NCI-H1694 treated with DMSO at 0.1 percent for 48 hours (cell line): ENCODE measurements around the gene KDSR.
A peak's percentile ranks its signal among the peaks of the same experiment; 100 is the strongest.

ENCODE experiments used
- DNase-seq: peaks from one replicate; lab custom pipeline; 2025; lab: John Stamatoyannopoulos, UW

KDSR gene

DNA sequence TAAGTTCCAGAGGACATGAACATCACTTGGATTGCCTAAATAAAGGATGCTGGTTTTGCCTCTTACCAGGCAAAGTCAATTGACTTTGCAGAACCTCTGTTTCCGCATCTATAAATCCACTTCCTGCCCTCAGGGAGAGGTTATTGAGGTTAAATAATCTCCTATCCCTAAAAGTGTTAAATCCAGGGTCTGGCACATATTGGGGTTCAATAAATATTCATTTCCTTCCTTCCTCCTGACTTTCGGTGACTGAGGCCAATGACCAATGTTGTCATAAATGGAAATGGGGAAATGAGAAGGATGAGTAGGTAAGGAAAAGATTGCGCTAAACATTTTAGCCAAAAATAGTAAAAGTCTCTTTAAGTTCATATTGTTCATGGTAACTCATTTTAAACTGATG lies 63.5 kb downstream of the KDSR start:
- no peak for DNase-seq

DNA sequence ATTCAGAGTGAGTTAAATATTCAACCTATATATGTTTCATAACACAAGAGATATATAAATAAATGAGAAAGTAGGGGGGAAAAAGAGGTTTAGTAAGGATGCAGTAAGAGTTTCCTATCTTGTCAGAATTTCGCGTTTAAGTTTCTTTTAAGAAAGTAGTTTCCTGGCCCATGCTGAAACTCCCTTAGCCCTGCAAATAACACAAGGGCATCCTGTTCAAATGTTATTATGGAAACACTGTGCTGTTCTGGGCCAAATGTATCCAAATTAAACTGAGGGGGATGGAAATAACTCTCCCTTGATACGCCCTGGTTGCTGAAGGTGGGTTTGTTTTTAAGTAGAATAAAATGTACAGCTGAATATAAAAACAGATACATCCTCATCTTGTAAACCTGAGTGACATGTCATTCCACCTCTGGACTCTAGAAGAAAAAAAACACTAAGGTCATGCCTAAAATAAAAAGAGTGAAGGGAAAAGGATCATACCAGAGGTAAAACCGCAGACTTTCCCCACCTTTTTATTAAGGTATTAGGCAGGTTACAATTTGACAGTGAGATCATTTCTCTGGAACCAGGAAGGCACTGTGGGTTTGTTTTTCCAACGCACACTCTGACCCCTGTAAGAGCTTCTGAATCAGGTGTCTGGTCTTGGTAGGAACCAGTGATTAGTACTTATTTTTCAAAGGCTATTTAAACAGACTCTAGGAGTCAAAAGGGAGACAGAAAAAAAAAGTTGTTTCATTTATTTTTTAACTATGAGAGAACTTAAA lies 64.2 kb downstream of the KDSR start:
- DNase-seq: no peak

DNA sequence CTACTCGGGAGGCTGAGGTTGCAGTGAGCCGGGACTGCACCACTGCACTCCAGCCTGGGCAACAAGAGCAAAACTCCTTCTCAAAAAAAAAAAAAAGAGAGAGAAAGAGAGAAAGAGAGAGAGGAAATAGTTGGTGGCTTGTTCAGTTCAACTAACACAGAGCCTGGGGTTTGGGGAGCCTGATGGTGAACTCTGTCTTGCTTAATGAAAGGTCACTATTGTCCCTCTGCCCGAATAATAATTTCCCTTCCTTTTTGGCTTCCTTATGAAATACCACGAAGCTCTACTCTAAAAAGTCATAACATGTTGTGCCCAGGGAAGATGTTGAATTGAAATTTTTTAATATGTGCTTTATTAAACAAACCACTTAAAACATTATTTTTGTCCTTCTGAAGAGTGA lies 64.8 kb downstream of the KDSR start:
- no peak for DNase-seq

DNA sequence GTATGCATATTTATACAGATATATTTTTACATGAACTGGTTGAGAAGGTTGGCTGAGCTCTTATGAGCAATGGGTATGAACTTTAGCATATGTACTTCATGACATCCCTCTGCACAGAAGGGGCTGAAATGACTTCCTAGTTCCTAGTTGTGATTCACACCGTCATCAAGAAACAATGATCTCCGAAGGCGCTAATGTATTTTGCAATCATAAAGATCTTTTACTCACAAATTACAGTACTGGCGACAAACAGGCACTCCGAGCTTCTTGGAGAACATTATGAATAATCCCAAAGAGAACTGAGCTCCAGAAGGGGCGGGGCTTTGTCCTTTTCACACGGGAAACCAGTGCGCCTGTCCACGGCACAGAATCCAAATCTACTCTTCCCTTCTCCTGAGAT lies 65.6 kb downstream of the KDSR start:
- DNase-seq: no peak

DNA sequence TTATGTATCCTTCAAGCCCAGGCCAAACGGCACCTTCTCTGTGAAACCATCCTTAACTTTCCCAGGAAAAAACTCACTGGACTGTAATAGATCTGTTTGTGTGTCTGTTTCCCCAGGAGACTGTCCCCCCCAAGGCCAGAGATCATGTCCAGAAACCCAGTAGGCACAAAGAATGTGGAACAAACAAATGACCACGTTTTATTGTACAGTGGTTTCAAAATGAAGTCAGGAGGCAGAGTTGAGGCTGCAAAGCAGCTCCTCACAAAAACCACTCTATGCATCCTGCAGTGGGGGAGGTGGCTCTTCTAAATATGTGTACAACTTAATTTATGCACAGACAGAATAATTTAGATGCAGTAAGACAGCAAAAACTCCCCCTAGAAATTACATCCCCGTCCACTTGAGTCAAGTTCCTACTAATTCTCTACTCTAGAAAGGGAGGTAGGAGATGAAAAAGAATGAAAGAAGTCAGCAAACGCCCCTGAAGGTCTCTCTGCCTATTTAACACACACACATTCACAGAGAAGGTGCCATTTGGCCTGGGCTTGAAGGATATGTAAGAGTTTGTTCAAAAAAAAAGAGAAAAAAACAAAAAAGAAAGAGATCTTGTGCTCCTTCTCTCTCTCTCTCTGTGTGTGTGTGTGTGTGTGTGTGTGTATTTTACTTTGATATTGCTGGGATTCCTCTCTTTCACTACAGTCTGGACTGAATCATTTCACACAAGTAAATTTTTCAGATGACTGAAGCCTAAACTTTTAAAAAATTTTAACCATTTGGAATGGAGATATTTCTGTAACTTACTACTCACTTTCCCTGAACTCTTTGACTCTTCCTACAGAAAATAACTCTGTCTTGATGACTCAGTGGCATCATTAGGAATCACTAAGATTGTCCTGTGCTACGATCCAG lies 66.9 kb downstream of the KDSR start:
- DNase-seq: no peak

DNA sequence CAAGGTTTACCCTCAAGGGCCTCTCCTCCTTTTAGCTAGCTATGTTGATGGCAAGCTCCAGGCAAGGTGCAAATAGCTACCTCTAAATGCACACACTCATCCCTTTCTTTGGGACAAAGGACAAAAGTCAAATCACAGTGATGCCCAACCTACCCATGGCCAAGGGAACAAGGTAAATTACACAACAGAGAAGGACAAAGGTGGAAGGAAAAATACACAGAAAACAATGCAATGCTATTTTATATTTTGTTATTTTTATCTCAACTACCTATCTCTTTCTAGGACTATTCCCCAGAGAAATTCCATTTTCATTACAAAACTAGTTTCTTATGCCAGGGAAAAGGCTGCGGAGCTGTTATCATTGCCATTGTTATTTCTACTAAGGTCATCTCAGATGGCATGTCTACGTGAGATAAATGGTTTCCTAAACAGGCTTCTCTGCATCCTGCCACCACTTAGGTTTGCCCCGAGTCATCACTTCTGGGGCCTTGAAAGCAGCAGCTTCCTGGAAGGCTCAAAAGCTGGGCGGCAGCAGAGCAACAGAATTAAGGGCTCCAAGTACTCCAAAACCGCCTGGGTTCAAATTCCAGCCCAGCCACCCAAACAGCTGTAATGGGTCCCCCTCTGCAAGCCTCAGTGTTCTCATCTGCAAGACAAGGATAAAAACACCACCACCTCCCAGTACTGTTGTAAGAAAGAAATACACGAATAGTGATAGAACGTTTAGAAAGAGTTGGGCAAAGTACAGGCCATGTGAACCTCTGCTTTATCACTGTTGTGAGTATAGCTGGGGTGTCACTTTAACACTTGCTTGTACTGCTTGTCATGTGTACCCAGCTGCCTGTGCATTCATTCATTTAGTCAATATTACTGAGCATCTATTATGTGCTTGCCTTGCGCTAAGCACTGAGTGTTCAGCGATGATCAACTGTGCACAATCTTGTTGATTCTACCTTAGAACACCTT lies 68.3 kb downstream of the KDSR start:
- no peak for DNase-seq

DNA sequence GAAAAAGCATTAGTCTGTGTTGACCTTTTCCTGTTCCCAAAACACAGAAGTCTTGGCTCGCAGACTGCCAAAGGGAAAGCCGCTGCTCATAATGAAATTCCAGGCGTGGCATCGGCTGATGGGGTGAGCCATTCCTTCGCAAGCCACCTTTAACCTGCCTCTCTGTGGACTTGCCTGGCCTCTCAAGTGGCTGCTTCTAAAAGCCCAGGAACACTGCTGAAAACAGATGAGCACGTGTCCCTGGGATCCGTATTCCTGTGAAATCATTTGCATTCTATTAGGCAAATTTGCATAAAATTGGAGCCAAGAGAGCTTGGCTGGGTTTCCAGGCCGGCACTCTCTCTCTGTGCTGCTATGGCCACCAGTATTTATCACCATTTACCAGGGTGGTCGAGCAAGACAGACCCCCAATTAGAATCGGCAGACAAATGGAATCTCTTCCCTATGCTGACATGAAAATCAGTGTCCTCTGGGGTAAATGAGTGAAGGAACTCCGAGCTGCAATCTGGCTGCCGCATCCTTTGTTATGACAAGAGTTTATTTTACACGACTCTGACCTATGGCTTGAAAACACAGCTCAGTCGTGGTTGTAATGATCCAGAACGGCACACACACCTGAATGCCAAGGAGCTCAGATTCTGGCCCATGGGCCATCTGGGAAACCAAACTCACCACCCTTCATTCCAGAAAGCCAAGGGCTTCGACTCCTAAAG lies 69.2 kb downstream of the KDSR start:
- DNase-seq: no peak

DNA sequence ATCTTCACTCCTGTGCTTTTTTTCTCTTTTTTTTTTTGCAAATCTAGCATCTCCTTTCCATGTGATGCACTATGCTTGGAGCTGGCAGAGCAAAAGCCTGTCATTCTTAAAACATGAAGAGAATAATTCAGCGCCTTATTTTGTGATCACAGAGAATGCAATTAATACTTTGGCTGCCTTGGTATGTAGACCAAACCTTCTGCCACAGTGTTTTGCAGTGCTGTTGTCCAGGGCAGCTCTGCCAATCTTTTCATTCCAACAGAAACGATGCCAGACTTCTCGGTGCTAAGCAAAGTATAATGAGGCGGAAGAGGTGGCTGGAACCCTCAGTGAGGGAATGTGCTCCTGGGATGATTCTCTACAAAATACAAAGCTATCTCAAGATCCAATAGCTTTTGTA lies 73.1 kb downstream of the KDSR start:
- DNase-seq: peak; percentile 9

DNA sequence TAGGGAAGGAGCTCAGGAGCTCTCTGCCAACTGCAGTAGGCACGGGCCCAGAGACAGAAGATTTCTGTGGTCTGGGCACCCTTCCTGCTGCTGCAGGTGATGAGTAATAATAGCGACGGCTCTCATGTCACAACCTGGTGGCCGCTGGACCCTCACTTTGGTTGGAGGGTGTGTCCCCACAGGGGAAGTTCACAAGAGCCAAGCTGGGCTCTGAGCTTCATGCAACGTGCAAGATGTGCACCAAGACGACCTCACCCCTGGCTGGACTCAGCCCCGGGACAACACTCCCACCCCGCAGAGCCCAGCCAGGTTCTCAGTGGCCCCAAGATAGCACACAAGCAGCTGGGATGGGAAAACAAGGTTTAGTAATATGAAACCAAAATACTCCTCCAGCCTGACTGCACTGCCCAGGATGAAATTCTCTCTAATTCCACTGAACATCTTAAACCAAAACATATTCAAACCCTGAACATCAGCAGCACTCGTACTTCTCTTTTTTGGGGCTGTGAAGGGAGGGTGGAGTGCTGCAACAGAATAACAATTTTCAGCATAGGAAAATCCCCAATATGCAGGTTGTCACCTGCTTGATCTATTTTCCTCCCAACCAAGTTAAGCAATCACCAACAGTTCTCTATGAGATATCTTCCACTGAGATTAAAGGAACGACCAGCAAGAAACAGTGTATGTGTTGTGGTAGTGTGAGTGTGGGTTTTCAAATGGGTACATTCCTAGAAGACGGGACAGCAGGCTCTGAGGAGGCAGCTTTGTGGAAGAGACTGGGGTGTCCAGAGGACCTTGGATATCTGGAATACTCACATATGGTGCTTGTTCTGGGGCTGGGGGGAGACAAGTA lies 73.9 kb downstream of the KDSR start:
- no peak for DNase-seq

DNA sequence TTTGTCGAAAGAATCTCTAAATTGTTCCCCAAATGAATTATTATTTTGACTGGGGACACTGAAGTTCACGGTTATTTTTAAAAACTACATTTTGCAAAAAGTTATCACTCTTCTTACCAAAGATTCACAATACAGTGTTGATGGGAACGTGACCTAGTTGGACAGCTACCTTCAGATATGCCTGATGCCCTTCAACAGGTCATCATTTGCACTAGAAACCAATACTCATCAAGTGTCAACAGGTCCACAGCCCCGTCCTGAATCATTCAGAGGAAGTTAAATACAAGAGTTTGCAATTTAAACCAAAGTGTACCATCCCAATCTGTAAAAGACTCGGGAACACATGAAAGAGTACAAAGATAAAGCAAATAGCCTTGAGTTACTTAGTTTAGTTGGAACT lies 75.7 kb downstream of the KDSR start:
- DNase-seq: no peak

DNA sequence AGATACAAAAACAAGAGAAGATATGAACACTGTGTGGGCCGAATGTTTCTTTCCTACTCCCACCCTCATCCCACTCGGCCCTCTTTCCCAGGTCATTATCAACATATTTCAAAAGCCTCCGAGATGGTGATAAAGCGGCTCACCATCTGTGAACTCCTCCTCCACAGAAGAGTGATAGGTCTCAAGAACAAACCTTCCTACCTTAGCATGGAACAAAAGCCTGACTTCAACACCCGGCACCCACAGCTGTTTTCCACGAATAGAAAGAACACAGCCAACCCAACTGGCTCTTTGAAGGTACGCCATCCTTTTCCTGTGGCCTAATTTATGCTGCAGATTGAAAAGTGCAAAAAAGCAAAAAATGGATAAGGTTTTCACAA lies 76.2 kb downstream of the KDSR start:
- no peak for DNase-seq

DNA sequence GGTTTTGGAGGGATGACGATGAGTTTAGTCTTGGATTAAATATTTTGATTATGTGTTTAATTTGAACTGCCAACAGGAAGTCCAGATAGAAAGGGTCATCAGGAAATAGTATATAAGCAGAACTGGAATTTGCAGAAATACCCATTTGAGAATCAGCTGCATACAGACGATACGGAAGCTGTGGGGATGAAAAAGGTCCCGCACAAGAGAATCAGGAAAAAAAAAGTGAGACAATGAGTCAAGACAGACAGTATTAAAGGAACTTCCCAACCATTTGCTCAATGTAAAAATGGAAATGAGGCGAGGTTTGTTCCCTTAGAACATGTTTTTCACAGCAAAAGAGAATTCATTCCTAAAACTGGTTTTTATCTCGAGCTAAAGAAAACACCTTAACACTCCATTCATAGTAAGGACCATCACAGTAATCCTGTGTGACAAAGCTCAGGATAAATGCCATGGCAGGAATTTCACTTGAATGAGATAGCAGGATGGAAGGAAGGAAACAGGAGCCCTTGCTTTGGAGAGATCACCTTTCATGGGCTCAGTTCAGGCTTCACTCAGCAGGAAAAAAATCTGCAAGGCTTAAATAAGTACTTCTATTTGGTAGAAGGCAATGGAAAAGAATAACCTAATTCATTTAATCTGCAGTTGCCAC lies 76.7 kb downstream of the KDSR start:
- no peak for DNase-seq

DNA sequence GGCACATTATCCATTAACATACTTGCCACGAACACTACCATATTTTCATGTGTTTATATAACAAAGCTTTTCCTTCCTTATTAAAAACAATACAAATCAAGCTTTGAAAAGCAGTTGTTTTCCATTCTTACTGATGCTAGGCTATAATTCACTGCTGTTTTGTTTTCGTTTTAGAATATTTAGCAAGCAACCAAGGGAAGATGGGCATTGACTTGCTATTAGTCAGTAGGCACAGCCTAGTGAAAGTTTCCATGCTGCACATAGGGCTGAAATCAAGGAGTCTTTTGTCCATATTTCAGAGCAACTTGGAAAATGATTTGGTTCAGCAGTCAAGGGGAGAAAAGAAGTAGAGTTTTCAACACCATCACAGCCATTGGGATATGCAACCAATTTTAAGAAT lies 78.7 kb downstream of the KDSR start:
- DNase-seq: no peak

DNA sequence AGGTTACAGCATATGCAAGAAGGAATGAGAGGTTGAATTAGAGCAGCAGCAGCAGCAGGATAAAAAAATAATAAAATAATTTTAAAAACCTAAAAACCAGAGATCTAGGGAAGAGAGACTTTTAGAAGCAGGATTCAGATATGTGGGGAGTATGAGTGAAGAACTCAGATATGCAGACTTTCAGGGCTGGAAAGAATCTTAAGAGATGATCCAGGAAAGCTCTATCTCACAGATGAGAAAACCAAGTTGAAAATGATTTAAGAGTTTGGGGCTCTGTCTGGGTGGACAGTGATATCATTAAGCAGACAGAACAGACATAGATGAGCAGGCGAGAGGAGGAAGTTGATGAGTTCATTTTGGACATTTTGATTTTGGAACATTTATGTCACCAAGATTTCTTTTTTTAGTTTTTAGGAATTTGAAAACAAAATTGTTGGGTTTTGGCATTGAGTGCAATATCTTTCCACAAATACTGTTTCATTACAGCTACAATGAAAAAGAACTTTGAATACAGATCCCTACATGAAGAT lies 79.2 kb downstream of the KDSR start:
- DNase-seq: no peak

DNA sequence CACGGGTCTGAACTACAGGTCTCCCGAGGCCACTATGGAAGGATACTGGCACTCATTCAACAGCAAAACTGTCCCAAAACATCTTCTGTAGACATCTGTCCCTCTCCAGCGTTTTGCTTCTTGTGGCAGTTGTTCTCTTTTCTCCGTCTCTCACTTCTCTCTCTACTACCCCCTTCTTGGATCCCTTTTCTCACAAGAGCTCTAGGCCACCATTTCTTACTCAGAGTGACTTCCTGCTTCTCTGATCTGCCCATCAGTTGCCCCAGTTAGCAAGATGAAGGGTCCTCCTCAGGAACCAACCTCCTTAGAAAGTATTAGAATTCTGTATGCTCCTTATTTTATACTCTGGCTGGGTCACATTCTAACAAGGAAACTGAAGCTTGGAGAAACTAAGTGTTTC lies 80.1 kb downstream of the KDSR start:
- peak; percentile 12 for DNase-seq

DNA sequence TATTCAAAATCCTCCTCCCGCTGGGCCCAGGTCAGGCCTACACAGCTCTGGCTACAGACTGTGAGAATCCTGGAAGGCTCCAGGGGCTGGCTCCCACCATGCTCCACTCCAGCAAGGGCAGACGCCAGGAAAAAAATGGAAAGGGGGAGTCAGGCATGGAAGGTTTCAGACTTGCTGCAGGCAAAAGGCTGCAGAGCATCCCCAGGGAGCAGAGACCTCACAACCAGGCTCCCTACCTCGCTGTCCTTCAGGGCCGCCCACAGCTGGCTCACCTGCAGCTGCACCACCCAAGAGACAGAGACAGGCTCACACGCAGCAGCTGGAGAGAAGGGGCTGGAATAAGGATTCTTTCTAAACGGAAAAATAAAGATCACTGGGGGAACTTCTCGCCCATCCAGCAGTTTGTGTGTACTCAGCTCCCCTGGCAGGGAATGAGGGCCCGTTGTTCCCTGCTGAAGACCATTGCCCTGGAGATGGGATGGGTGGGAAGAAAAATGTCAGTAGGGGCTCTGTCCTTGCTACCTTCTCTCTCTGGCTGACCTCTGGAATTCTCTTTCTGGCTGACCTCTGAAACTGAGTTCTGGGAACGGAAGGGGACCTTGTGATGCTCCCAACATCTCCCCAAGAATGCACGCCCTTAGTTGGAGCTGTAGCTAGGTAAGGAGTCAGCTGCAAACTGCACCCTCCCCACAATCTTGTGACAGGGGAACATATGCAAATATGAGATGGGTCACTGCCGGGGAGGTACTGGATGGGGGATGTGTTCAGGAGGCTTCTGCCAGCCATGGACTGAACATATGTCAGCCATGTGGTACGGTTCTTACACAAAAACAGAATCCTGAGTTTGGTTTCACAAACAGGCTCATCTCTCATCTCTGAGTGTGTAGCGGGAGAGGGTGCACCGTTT lies 81.9 kb downstream of the KDSR start:
- DNase-seq: peak; percentile 63

DNA sequence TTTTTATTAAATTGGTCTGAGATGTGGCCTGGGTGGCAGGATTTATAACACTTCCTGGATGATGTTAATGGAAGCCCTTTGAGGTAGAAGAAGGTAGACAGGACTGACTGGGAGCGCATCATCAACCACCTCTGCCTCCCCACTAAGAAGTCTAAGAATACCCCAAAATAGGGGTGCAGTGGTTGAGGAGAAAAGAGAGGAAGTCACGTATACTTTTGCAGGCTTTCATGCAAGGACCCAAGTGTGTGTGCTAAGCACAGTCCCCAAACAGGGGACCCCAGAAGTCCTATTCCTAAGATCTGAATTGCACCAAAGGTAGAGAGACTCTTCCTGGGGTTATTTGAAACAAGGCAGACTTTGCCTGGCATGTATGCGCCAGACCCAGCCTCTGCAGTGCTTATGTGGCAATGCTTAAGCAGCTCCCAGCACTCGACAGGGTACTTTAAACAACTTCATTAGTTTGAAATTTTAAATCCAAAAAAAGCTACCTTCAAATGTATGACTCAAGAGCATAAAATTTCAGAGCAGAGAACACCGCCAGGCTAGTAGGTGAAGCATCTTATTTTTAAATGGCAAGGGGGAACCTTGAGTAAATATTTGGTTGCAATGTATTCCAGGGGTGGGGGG lies 82.7 kb downstream of the KDSR start:
- no peak for DNase-seq
